MV-4-11 (cell line): Measurements from ENCODE around the gene NFX1.
"Not testable (repeated sequence)": the region's sequence is repeated elsewhere in the genome, so short reads cannot be mapped to it uniquely, and the experiment has no call there.

ENCODE experiments used
- DNase-seq: peaks from one replicate; lab custom pipeline; 2025; lab: John Stamatoyannopoulos, UW

Gene NFX1

GRCh38 chr9:33364127-33364526 lies 73.8 kb downstream of the NFX1 start:
- no peak for DNase-seq

GRCh38 chr9:33364814-33365213 lies 74.5 kb downstream of the NFX1 start:
- not testable (repeated sequence) for DNase-seq

- DNase-seq: no peak
These were observed 76.7 kb downstream of the NFX1 start for GRCh38 chr9:33366979-33367480.

GRCh38 chr9:33372900-33373299 lies 82.6 kb downstream of the NFX1 start:
- DNase-seq: no peak

GRCh38 chr9:33374190-33374589 lies 83.9 kb downstream of the NFX1 start:
- no peak for DNase-seq

GRCh38 chr9:33374634-33375237 lies 84.4 kb downstream of the NFX1 start:
- DNase-seq: peak; percentile 59

GRCh38 chr9:33375238-33375840 lies 85.0 kb downstream of the NFX1 start:
- no peak for DNase-seq

- DNase-seq: no peak
These were observed 85.6 kb downstream of the NFX1 start for GRCh38 chr9:33375841-33376321.

GRCh38 chr9:33377089-33377715 lies 86.9 kb downstream of the NFX1 start:
- DNase-seq: no peak

- no peak for DNase-seq
These were observed 87.9 kb downstream of the NFX1 start for GRCh38 chr9:33378121-33378795.

- no peak for DNase-seq
These were observed 89.5 kb downstream of the NFX1 start for GRCh38 chr9:33379666-33380389.

- no peak for DNase-seq
These were observed 90.2 kb downstream of the NFX1 start for GRCh38 chr9:33380390-33381094.

GRCh38 chr9:33381231-33381791 lies 91.0 kb downstream of the NFX1 start:
- DNase-seq: no peak

- not testable (repeated sequence) for DNase-seq
These were observed 92.1 kb downstream of the NFX1 start for GRCh38 chr9:33382397-33382796.

- DNase-seq: not testable (repeated sequence)
These were observed 93.1 kb downstream of the NFX1 start for GRCh38 chr9:33383396-33383795.

- not testable (repeated sequence) for DNase-seq
These were observed 95.2 kb downstream of the NFX1 start for GRCh38 chr9:33385536-33385935.

GRCh38 chr9:33385979-33386640 lies 95.8 kb downstream of the NFX1 start:
- not testable (repeated sequence) for DNase-seq

GRCh38 chr9:33386641-33386996 lies 96.3 kb downstream of the NFX1 start:
- DNase-seq: not testable (repeated sequence)

- DNase-seq: not testable (repeated sequence)
These were observed 96.7 kb downstream of the NFX1 start for GRCh38 chr9:33386998-33387397.
